Stimulated activated CD8-positive, alpha-beta memory T cell treated with anti-CD3 and anti-CD28 coated beads, Interleukin-12 subunit alpha, Interleukin-12 subunit beta, amount 100 ng/mL, for 1 hour (primary cell): Measurements from ENCODE around the gene SURF2.
"Not testable (repeated sequence)": the region's sequence is repeated elsewhere in the genome, so short reads cannot be mapped to it uniquely, and the experiment has no call there.

Source experiments
- DNase-seq: peaks from one replicate; pipeline ENCODE4 v3.0.0-alpha.2; 2020; ENCODE audit warnings: low read depth

The SURF2 gene

GRCh38 chr9:133377280-133377679 lies 20.9 kb downstream of the SURF2 start:
- not testable (repeated sequence) for DNase-seq

DNA sequence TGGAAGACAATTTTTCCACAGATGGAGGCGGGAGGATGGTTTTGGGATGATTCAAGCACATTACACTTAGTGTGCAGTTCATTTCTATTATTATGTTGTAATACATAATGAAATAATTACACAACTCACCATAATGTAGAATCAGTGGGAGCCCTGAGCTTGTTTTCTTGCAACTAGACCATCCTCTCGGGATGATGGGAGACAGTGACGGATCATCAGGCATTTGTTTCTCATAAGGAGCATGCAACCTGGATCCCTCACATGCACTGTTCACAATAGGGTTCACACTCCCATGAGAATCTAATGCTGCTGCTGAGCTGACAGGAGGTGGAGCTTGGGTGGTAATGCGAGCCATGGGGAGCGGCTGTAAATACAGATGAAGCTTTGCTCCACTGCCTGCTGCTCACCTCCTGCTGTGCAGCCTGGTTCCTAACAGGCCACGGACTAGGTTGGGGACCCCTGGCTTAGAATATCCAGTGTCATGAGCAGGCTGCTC lies 21.4 kb downstream of the SURF2 start:
- DNase-seq, result no peak

DNA sequence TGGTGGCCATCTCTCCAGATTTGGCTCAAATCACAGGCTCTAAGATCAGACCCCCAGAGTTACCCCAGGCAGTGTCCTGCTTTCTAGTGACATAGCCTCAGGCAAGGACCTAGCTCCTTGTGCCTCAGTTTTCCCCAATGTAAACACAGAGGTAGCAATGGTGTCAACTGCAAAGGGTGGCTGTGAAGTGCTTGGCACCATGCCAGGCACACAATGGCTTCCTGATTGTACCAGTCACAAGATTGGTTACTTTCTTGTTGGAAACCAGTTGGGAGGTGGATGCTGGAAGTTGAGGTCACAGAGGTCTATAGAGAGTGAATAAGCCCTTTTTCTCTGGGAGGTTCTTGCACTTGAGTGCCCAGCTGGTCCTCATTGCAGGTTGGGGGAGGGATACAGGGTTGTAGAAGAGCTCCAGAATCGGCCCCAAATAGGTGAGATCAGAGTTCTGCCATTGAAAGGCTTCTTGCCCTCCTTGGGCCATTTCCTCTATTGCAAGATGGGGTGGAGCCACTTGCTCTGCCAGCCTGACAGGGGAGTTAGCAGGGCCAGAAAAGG lies 22.1 kb downstream of the SURF2 start:
- DNase-seq, result no peak

DNA sequence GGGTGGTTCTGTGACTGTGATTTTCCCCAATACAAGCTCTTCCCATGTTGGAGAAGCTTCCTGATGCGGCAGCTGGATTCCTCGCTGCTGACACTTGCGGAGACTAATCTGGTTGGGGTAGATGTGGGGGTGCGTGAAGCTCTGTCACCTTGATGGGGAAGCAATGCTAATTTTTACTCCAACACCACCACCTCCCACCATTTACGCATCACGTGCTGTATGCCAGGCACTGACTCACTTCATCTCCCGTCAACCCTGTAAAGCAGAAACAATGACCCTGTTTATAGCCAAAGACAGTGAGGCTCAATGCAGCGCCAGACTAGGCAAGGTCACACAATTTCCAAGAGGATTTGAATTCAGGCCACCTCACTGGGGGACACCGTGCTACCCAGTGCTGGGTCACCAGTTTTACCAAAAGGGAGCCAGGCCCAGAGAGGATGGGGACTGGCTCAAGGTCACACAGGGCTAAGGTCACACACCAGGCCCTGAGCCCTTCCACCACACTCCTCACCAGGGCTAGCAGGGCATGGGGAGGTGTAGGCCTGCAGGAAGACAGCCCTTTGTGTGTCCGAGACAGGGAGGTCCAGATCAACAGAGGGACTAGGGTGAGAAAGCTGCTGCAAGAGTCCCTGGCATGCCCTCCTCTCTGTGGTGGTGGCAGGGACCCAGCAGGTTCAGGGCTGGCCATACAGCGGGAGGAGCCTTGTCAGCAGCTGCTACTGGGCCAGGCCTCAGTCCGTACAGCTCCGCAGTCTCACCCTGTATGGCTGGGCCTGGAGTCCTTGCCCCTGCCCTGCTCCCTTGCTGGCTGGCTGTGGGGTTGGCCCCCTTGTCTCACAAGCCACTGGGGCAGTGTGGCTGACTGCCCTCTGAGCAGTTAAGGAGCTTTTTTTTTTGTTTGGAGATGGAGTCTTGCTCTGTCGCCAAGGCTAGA lies 23.1 kb downstream of the SURF2 start:
- no peak for DNase-seq

GRCh38 chr9:133380734-133381133 lies 24.4 kb downstream of the SURF2 start:
- no peak for DNase-seq

DNA sequence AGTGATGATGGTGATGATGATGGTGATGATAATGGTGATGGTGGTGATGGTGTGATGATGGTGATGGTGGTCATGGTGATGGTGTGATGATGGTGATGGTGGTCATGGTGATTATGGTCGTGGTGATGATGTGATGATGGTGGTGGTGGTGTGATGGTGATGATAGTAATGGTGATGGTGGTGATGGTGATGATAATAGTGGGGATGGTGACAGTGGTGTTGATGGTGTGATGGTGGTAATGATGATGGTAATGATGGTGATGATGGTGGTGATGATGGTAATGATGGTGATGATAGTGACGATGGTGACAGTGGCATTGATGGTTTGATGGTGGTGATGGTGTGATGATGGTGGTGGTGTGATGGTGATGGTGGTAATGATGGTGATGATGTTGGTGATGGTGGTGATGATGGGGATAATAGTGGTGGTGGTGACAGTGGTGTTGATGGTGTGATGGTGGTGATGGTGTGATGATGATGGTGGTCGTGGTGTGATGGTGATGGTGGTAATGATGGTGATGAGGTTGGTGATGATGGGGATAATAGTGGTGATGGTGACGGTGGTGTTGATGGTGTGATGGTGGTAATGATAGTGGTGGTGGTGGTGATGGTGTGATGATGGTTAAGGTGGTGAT lies 26.3 kb downstream of the SURF2 start:
- no peak for DNase-seq

- no peak for DNase-seq
These were observed 27.1 kb downstream of the SURF2 start for GRCh38 chr9:133383438-133383837.

GRCh38 chr9:133384736-133385321 lies 28.5 kb downstream of the SURF2 start:
- no peak for DNase-seq

- DNase-seq, result no peak
These were observed 29.1 kb downstream of the SURF2 start for GRCh38 chr9:133385452-133385851.

DNA sequence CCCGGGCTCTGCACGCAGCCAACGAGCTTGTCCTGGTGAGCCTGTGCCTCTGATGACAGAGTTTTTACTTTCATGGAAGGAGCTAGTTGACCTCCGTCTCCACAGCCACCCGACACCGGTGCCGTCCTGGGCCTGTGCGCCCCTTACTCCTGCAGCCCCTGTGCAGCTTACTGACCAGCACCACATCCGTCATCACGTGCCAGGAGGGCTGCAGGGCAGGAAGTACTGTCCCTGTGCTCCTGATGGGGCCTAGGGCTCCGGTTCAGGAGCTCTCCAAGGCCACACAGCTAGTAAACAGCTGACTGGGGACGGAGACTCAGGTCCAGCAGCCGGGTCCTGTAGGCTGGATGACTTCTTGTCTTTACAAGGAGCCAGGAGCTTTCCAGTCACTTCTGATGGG lies 30.0 kb downstream of the SURF2 start:
- DNase-seq, result no peak

DNA sequence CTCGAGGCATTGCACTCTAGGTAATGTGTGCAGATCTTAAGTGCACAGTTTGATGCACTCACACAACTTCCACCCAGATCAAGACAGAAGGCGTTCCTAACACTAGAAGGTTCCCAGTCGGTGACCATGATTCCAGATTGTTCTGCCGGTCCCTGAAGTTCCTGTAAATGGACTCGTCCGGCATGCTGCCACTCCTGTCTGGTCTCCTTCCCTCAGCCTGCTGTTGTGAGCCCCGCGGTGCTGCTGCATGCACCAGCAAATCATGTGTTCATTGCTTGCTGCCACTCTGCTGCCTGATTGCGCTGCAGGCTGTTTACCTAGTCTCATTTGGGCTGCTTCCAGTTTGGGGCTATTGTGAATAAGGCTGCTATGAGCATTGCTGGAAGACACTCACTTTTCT lies 31.3 kb downstream of the SURF2 start:
- DNase-seq, result no peak

GRCh38 chr9:133389025-133389557 lies 32.7 kb downstream of the SURF2 start:
- no peak for DNase-seq

- DNase-seq, result no peak
These were observed 33.2 kb downstream of the SURF2 start for GRCh38 chr9:133389562-133389961.

GRCh38 chr9:133390713-133391112 lies 34.4 kb downstream of the SURF2 start:
- no peak for DNase-seq

- DNase-seq, result not testable (repeated sequence)
These were observed 35.1 kb downstream of the SURF2 start for GRCh38 chr9:133391449-133391848.

DNA sequence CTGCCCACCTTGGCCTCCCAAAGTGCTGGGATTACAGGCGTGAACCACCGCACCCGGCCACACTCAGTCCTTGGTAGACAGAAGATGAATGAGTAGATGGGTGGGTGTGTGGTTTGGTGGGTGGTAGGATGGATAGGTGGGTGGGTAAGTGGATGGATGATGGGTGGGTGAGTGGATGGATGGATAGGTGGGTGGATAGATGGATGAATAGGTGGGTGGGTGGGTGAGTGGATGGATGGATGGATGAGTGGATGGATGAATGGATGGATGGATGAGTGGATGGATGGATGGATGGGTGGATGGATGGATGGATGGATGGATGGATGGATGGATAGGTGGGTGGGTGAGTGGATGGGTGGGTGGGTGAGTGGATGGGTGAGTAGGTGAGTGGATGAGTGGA lies 36.0 kb downstream of the SURF2 start:
- DNase-seq, result not testable (repeated sequence)

GRCh38 chr9:133393399-133393798 lies 37.0 kb downstream of the SURF2 start:
- DNase-seq, result no peak

DNA sequence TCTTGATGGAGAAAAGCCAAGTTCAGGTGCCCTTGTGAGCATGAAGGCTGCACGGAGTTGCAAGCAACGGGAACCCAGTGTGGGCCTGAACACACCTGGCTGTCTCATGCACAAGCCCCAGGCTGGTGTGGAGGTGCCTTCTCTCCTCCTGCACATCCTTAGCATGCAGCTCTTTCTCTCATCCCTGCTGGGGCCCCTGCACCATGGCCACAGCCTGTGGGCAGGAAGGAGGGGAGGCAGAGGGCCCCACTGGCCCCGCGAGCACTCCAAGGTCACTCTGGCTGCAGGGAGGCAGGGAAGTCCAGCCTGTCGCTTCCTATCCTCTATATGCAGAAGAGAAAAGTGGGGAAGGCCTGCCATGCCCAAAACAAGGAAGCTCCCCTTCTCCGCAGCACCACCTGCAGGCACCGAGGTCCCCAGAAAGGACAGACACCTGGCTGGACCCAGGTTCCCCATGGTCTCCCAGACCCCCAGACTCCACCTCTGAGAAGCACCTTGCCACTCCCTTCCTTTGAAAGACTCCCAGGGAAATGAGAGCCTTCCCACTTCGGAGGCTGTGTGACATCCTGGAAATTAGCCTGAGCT lies 38.4 kb downstream of the SURF2 start:
- no peak for DNase-seq

DNA sequence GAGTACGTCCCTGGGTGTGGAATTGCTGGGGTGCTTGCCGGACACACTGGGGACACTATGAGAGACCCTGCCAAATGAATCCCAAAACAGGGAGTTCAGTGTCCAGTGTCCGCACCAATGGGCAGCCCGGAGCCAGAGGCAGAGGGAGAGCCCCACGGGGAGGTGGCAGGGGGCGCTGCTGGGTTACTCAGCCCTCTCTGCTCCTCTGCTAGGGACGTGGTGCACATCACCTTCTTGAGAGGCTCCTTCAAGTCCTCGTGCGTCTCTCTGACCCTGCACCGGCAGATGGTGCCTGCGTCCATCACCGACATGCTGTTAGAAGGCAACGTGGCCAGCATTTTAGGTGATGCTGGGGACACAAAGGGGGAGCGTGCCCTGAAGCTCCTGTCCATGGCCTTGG lies 40.6 kb downstream of the SURF2 start:
- no peak for DNase-seq

DNA sequence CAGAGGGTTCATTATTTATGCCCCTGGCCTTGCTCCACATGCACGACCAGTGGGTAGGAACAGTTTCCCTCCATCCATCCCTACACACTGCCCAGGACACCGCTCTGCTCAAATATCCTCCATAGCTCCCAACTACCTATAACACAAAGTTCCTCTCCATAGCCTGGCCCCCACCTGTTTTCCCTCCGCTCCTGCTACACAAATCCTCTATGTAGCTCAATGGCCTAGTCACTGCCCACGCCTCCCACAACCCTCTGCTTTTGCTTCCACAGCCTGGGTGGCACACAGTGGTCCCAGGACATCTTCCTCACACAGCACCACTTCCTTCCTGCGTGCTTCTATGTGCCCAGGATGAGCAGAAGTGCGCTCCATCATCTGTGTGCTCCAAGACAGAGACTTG lies 41.0 kb downstream of the SURF2 start:
- no peak for DNase-seq

GRCh38 chr9:133397895-133398294 lies 41.5 kb downstream of the SURF2 start:
- DNase-seq, result no peak

DNA sequence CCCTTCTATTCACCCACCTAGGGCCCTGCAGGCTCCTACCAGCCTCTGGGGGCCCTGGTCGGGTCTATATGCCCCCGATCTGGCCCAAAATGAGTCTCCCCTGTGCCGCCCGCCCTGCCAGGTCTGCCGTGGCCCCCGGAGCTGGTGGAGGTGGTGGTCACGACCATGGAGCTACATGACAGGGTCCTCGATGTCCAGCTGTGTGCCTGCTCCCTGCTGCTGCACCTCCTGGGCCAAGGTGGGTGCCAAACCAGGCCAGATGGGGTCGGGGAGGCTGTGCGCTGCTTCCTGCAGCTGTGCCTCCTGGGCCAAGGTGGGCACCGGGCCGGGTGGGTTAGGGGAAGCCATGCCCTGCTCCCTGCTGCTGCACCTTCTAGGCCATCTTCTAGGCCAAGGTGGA lies 43.9 kb downstream of the SURF2 start:
- no peak for DNase-seq
